Effector CD8-positive, alpha-beta T cell (primary cell): ENCODE data around the gene FHAD1.
A peak's percentile ranks its signal among the peaks of the same experiment; 100 is the strongest.
"Not testable (repeated sequence)": the region's sequence is repeated elsewhere in the genome, so short reads cannot be mapped to it uniquely, and the experiment has no call there.

Source experiments
- DNase-seq: peaks from one replicate; lab custom pipeline; 2025; lab: John Stamatoyannopoulos, UW

The FHAD1 gene

GRCh38 chr1:15418806-15419515 is 171.9 kb downstream of the FHAD1 start:
- DNase-seq, result no peak

- DNase-seq, result no peak
Measured at GRCh38 chr1:15420853-15421465, 173.9 kb downstream of the FHAD1 start.

GRCh38 chr1:15422871-15423270 is 175.8 kb downstream of the FHAD1 start:
- no peak for DNase-seq

- no peak for DNase-seq
Measured at GRCh38 chr1:15423355-15424077, 176.5 kb downstream of the FHAD1 start.

GRCh38 chr1:15424146-15424667 is 177.2 kb downstream of the FHAD1 start:
- no peak for DNase-seq

- no peak for DNase-seq
Measured at GRCh38 chr1:15424981-15425380, 178.0 kb downstream of the FHAD1 start.

GRCh38 chr1:15425521-15425920 is 178.5 kb downstream of the FHAD1 start:
- DNase-seq, result no peak

GRCh38 chr1:15425958-15426357 is 178.9 kb downstream of the FHAD1 start:
- DNase-seq, result no peak

- no peak for DNase-seq
Measured at GRCh38 chr1:15426492-15427279, 179.7 kb downstream of the FHAD1 start.

- DNase-seq, result no peak
Measured at GRCh38 chr1:15427280-15427666, 180.2 kb downstream of the FHAD1 start.

- DNase-seq, result not testable (repeated sequence)
Measured at GRCh38 chr1:15428252-15428651, 181.2 kb downstream of the FHAD1 start.

- DNase-seq, result no peak
Measured at GRCh38 chr1:15428815-15429435, 181.9 kb downstream of the FHAD1 start.

- DNase-seq, result no peak
Measured at GRCh38 chr1:15429701-15430149, 182.7 kb downstream of the FHAD1 start.

- DNase-seq, result peak; percentile 56
Measured at GRCh38 chr1:15430787-15431570, 184.0 kb downstream of the FHAD1 start.

- no peak for DNase-seq
Measured at GRCh38 chr1:15431571-15431948, 184.5 kb downstream of the FHAD1 start.

GRCh38 chr1:15432324-15432723 is 185.3 kb downstream of the FHAD1 start:
- no peak for DNase-seq

- DNase-seq, result no peak
Measured at GRCh38 chr1:15433471-15433870, 186.4 kb downstream of the FHAD1 start.

GRCh38 chr1:15434739-15435138 is 187.7 kb downstream of the FHAD1 start:
- not testable (repeated sequence) for DNase-seq

- no peak for DNase-seq
Measured at GRCh38 chr1:15435239-15436077, 188.4 kb downstream of the FHAD1 start.
